HEK293 (cell line): ENCODE data around the gene CELSR3.

Experiments
- CTCF ChIP-seq: fragments of 450-650 bp; formaldehyde crosslinking; IDR thresholded peaks from 2 replicates; pipeline ENCODE4 v1.5.1; 2016; ENCODE audit warnings: missing biosample characterization, missing genetic modification characterization
- ZNF449 ChIP-seq: fragments of 450-650 bp; formaldehyde crosslinking; IDR thresholded peaks from 2 replicates; pipeline ENCODE4 v1.5.1; 2017; ENCODE audit warnings: missing biosample characterization, mild to moderate bottlenecking, missing genetic modification characterization, moderate library complexity
- ZNF626 ChIP-seq: fragments of 450-650 bp; sonication (Bioruptor Pico); formaldehyde crosslinking; IDR thresholded peaks from 2 replicates; pipeline ENCODE4 v1.5.1; 2018; ENCODE audit warnings: missing biosample characterization, missing genetic modification characterization, inconsistent platforms

GRCh38 chr3:48630833-48631232 is 31.9 kb downstream of the CELSR3 start:
- no peak for TF ChIP-seq ZNF449 (tag by site-specific recombination)
- TF ChIP-seq ZNF626 (tag by site-specific recombination), result no peak
- no peak for TF ChIP-seq CTCF (tag by site-specific recombination)
